HG02798 (cell line): ENCODE data around the gene TBC1D9.

Experiments used
- ATAC-seq: cut with Tn5 transposase; IDR thresholded peaks from one replicate; pipeline ENCODE4 v1.9.1; 2021; ENCODE audit warnings: mild to moderate bottlenecking; ENCODE audit not compliant: unreplicated experiment, poor library complexity

TBC1D9 gene

DNA sequence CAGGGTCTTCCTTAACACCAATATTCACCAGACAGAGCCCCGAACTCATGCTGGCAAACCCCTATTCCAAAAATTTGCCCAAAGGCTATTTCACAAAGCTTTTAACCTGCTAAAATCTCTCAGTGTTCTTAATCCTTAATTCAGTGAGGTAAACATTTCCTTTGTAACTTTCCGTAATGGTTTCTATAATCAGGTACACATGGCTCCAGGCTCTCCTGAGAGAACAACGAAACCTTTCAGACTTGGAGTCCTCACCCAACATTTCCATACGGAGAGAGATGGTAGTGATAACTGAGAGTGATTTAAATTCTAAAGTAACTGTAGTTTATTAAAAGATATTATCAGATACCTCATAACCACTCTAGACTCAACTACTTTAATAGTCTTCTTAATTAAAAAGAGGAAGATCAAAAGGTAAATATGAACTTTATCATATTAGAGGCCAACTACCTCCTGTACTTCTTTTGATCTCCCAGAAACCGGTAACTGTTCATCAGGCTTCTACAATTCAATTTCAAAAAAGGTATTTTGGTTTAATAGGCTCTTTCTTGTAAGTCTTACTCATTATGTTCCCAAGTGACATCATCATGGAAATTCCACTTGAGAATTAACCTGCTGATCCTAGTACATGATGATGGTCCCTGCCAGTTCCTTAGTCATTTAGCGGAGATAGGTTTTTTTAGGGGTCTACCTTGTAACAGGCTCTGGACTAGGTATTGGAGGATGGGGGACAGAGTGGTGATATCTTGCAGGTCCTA, 96.1 kb downstream of the TBC1D9 start:
- ATAC-seq: no peak

DNA sequence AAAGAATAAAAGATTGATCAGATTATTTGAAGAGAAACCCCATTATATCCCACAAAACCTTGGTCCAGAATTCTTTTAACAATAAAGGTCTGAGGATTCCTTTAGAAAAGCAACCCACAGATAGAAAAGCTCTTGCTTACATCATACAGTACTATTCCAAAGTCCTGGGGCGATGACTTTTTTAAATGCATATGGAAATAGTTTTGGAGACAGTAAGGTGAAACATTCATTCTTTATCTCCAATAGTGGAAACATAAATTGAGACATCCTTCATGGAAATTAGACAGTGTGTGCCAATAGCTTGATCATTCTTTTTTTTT, 101.7 kb downstream of the TBC1D9 start:
- no peak for ATAC-seq

GRCh38 chr4:140653718-140654494, 102.3 kb downstream of the TBC1D9 start:
- ATAC-seq: no peak

GRCh38 chr4:140652601-140653000, 103.6 kb downstream of the TBC1D9 start:
- ATAC-seq: no peak

DNA sequence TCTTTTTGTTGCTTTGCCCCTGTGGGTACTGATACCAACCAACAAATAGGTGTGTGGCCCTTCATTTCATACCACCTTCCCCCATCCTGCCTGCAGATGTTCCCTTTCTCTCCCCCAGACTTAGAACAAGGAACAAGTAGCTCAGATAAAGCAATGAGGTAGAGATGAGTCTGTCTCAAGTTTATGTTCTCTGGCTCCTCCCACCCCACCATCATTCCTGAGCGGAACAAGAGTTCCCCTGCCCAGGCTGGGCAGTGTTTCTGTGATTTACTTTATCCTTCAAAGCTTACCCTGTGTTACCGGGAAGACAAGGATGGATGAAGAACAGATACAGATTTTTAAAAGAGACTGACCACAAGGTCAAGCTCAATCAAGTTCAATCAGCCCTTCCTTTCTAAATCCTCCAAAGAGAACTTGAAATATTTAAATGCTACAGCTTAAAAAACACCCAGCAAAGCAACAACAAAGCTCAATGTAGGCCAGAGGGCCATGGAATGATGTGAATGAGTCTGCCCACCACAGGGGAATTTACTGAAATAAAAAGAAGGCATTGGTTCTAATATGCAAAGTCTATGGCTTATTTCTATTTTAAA, 107.4 kb downstream of the TBC1D9 start:
- ATAC-seq: no peak

GRCh38 chr4:140645614-140646412, 110.4 kb downstream of the TBC1D9 start:
- ATAC-seq: no peak

DNA sequence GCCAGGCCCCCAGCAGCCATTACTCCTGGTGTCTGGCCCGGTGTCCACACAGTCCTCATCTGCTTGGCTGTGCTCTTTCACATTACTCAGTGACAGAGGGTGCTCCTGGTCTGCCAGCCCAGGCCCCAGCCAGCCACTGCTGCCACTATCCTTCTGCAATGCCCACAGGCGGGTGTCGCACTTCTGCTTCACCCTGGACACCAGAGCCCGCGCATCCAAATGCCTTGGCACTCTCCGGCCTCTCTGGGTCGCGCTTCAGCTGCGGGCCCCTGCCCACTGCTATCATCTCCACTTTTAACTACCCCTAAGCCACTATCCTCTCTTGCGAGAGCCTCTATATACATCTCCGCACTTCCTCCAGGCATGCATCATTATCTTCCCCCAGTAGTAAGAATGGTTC, 111.0 kb downstream of the TBC1D9 start:
- ATAC-seq: no peak

DNA sequence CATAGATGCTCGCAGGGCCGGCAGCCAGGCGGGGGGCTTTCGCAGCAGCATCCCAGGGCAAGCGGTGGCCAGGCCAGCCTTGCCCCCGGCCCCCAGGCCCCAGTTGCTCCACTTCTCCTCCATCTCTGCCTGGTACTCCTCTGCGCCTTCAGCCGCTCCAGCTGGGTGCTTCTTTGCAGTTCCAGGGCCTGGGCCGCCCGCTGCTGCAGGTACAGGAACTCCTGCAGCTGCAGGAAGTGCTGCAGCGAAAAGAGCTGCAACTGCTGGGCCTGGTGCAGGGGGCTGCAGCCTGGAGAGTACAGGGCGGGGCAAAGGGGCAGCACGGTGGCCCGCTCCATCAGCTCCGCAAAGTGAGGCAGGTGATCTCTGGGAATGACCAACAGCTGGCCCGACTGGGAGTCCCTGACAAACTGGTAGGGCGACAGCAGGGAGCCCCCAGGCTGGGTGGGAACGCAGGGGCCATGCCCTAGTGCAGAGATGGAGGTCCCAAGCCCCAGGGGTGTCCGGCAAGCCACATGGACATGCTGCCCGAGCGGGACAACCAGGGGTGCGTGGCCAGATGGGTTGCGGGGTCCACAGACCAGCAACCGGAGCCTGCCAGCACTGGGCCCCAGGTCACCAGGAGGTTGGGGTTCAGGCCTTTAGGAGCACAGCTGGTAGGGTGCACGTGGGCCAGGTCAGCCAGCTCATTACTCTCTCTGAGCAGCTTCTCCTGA, 111.6 kb downstream of the TBC1D9 start:
- no peak for ATAC-seq

GRCh38 chr4:140643571-140644055, 112.6 kb downstream of the TBC1D9 start:
- ATAC-seq: no peak

- no peak for ATAC-seq
Observed at GRCh38 chr4:140642674-140643437, 113.3 kb downstream of the TBC1D9 start.

DNA sequence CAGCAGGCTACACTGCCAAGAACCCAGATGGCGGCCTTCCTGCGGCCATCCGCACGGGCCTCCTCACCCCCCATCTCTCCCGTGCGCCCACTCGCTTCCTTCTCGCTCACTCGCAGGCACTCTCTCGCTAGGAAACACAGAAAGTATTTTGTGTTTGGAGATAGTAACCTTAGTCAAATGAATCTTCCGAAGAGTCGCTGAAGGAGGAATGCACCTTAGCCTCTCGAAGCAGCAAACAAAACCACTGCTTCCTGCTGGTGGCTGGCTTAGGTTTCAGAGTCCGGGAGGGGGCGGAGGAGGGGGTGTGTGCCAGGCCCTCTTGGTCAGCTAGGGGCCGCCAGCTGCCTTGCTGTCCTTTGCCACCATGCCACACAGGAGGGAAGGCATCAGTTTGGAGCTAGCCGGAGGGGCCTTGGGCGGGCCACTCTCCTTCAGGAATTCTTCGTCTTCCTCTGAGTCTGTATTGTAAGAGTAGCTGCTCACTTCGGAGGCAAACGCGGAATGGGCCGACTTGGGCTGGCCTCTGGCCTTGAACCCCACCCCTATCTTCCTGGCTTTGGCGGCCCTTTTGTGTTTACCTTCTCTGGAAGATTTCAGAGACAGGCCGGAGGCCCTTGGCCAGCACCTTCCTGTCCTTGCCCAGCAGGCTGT, 114.3 kb downstream of the TBC1D9 start:
- ATAC-seq: no peak

DNA sequence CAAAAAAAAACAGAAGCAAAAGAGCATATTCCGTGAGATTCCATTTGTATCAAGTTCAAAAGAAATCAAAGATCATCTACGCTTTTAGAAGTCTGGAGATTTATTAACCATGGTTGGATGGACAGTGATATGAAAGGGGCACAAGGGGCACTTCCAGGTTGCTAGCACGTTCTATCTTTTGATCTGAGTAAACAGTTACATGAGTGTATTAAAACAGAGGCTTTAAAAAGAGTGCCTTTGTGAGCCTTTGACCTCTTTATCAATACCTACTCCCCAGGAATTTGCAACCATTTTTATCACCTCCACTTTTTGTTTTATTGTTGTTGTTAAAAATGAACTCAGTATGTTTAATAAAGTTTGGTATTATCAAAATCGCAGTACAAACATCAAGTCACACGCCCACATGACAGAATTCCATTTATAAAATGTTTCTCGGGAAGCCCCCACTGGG, 115.1 kb downstream of the TBC1D9 start:
- ATAC-seq: no peak

- ATAC-seq: no peak
Observed at GRCh38 chr4:140640150-140640748, 115.9 kb downstream of the TBC1D9 start.

DNA sequence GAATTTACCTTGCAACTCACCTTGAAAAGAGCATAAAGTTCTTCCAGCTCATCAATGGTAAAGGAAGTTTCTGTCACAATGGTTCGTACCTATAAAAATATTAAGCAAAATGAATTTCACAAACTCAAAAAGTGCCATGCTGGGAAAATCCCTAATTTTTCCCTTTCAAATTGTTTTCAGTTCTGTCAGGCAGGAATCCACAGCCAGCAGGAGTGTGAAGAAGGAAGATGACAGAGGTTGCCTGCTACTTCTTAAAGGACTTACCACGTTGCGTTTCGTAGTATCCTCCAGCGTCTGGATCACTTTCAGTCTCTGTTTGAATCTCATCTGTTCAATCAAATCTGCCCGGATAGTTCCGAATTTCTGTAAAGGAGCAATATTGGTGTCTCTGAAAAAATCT, 117.1 kb downstream of the TBC1D9 start:
- no peak for ATAC-seq

DNA sequence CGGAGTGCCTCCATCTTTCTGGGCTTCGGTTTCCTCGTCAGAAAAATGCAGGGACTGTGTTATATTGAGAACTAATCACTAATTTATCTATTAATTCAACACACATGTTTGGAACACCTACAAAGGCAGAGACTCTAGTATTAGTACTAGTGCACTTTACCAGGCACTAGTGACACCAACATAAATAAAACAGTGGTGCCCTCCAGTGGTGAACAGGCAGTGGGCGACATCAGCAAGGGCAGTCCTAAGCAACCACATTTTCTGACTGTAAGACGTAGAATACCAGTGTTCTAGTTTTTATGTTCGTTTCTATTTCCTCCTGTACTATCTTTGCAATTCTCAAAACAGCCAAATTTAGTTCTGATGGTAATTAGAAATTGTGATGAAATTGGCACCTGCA, 118.3 kb downstream of the TBC1D9 start:
- peak; percentile 87 for ATAC-seq

- no peak for ATAC-seq
Observed at GRCh38 chr4:140635606-140636005, 120.6 kb downstream of the TBC1D9 start.

- no peak for ATAC-seq
Observed at GRCh38 chr4:140633951-140634350, 122.2 kb downstream of the TBC1D9 start.

GRCh38 chr4:140633124-140633523, 123.1 kb downstream of the TBC1D9 start:
- no peak for ATAC-seq
